ENCODE measurements around the gene HCFC2. TPM values are rescaled to one million over a fixed set of nuclear protein-coding genes. Genes with fewer than 3 reads are reported as not detected.

Gene HCFC2
- total and polyA plus RNA-seq, 9 of the 15 experiments (the other 6 are each of a cell fraction or from before 2014, with no cell fraction given), result 1.2 to 6.5 (median 3.8) TPM

DNA sequence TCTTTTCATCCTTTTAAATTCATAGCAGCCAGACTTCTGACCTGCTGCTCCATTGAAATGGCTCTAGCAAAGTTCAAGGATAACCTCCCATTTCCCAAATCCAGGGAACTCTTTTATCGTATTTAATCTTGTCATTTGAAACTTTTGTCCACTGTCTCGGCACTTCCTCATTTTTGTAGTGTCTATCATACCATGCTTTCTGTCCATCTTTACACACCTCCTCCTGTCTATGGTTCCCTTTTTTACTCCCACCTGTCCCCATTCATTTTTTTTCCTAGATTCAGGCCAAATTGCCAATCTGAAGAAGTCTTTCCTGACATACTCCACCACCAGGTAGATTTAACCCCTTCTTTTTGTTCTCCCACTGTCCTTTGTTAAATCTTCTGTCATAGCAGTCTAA, 42.6 kb downstream of the HCFC2 start (continued):
- TF ChIP-seq, protein P1, sequence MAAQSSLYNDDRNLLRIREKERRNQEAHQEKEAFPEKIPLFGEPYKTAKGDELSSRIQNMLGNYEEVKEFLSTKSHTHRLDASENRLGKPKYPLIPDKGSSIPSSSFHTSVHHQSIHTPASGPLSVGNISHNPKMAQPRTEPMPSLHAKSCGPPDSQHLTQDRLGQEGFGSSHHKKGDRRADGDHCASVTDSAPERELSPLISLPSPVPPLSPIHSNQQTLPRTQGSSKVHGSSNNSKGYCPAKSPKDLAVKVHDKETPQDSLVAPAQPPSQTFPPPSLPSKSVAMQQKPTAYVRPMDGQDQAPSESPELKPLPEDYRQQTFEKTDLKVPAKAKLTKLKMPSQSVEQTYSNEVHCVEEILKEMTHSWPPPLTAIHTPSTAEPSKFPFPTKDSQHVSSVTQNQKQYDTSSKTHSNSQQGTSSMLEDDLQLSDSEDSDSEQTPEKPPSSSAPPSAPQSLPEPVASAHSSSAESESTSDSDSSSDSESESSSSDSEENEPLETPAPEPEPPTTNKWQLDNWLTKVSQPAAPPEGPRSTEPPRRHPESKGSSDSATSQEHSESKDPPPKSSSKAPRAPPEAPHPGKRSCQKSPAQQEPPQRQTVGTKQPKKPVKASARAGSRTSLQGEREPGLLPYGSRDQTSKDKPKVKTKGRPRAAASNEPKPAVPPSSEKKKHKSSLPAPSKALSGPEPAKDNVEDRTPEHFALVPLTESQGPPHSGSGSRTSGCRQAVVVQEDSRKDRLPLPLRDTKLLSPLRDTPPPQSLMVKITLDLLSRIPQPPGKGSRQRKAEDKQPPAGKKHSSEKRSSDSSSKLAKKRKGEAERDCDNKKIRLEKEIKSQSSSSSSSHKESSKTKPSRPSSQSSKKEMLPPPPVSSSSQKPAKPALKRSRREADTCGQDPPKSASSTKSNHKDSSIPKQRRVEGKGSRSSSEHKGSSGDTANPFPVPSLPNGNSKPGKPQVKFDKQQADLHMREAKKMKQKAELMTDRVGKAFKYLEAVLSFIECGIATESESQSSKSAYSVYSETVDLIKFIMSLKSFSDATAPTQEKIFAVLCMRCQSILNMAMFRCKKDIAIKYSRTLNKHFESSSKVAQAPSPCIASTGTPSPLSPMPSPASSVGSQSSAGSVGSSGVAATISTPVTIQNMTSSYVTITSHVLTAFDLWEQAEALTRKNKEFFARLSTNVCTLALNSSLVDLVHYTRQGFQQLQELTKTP (IDR thresholded peaks at IDR 0.05; ENCODE audit: low read depth in 1 of 2, partially characterized antibody in 2 of 2), result no peak
- 0 out of 2 replicates have a peak, but pooled peaks have one; percentile 39 for TF ChIP-seq SMARCA4 (IDR thresholded peaks at IDR 0.05)
- no peak for TF ChIP-seq NR4A1 (CRISPR knock-in tag; IDR thresholded peaks at IDR 0.05)
- TF ChIP-seq NR4A1 (tag; IDR thresholded peaks at IDR 0.05), result no peak
- no peak for TF ChIP-seq ZNF444 (CRISPR knock-in tag; IDR thresholded peaks at IDR 0.05)
- TF ChIP-seq SMARCE1 (IDR thresholded peaks at IDR 0.05), result peak; percentile 53; the same call in 1 of the 2 replicates
- TF ChIP-seq ZNF668 (CRISPR knock-in tag; IDR thresholded peaks at IDR 0.05), result no peak
- no peak for TF ChIP-seq CREB1 (IDR thresholded peaks at IDR 0.05)
- no peak for TF ChIP-seq CREB1 (CRISPR knock-in tag; IDR thresholded peaks at IDR 0.05)
- TF ChIP-seq FOXJ2 (tag; IDR thresholded peaks at IDR 0.05), result no peak
- peak; percentile 77 for TF ChIP-seq ZEB2 (IDR thresholded peaks at IDR 0.05)
- TF ChIP-seq PHF20 (IDR thresholded peaks at IDR 0.05; ENCODE audit: partially characterized antibody), result no peak
- TF ChIP-seq, protein P2, sequence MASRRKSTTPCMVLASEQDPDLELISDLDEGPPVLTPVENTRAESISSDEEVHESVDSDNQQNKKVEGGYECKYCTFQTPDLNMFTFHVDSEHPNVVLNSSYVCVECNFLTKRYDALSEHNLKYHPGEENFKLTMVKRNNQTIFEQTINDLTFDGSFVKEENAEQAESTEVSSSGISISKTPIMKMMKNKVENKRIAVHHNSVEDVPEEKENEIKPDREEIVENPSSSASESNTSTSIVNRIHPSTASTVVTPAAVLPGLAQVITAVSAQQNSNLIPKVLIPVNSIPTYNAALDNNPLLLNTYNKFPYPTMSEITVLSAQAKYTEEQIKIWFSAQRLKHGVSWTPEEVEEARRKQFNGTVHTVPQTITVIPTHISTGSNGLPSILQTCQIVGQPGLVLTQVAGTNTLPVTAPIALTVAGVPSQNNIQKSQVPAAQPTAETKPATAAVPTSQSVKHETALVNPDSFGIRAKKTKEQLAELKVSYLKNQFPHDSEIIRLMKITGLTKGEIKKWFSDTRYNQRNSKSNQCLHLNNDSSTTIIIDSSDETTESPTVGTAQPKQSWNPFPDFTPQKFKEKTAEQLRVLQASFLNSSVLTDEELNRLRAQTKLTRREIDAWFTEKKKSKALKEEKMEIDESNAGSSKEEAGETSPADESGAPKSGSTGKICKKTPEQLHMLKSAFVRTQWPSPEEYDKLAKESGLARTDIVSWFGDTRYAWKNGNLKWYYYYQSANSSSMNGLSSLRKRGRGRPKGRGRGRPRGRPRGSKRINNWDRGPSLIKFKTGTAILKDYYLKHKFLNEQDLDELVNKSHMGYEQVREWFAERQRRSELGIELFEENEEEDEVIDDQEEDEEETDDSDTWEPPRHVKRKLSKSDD (conservative IDR thresholded peaks at IDR 0.05; ENCODE audit: low read length), result no peak
